Caco-2 (cell line): ENCODE data around the gene LMF2. TPM values are rescaled to one million over a fixed set of nuclear protein-coding genes. Genes with fewer than 3 reads are reported as not detected.

ENCODE experiments used
- BruUV-seq: library from RNA; stranded (reverse); fragments of 400-500 nt; replicated peaks from 2 replicates; lab custom pipeline; 2021; lab: Mats Ljungman, UMichigan
- CTCF ChIA-PET: fragments of 300-600 bp; sonication (Branson Sonifier 250); formaldehyde crosslinking; loops from one replicate; lab custom pipeline; 2022; ENCODE audit warnings: antibody characterized with exemption; lab: Charles Lee
- POLR2A ChIA-PET: fragments of 300-600 bp; sonication (Branson Sonifier 250); formaldehyde crosslinking; loops from one replicate; lab custom pipeline; 2022; ENCODE audit warnings: antibody characterized with exemption; lab: Charles Lee
- DNase-seq, 2 experiments: peaks; one replicate each; pipeline versions ENCODE4 v3.0.0 to v3.0.0-alpha.2; 2020 to 2022
- H3K27me3 ChIP-seq: replicated peaks from 2 replicates; pipeline ENCODE4 v1.6.0; 2011; ENCODE audit warnings: low read length; ENCODE audit not compliant: control insufficient read depth, insufficient read depth
- H3K36me3 ChIP-seq: 2 replicates; pipeline ENCODE4 v1.5.1; 2011; ENCODE audit warnings: low read length; ENCODE audit not compliant: control insufficient read depth, insufficient read depth
- H3K4me1 ChIP-seq: fragments of 250-450 bp; sonication (Bioruptor Pico); 2 replicates; pipeline ENCODE4 v1.5.1; 2020; ENCODE audit warnings: mild to moderate bottlenecking
- H3K4me3 ChIP-seq: 2 replicates; pipeline ENCODE4 v1.5.1; 2011; ENCODE audit warnings: low read depth, mild to moderate bottlenecking, control low read depth, low read length
- H3K9me3 ChIP-seq: fragments of 250-450 bp; sonication (Bioruptor Pico); 2 replicates; pipeline ENCODE4 v1.5.1; 2020; ENCODE audit warnings: mild to moderate bottlenecking, moderate library complexity
- H3K27ac Mint-ChIP-seq: one replicate; pipeline ENCODE4 v1.8.0; 2022; ENCODE audit warnings: mixed read lengths; ENCODE audit not compliant: unreplicated experiment
- H3K27me3 Mint-ChIP-seq: one replicate; pipeline ENCODE4 v1.8.0; 2022; ENCODE audit warnings: mixed read lengths; ENCODE audit not compliant: insufficient read depth, unreplicated experiment
- H3K36me3 Mint-ChIP-seq: one replicate; pipeline ENCODE4 v1.8.0; 2022; ENCODE audit warnings: mild to moderate bottlenecking, mixed read lengths; ENCODE audit not compliant: insufficient read depth, unreplicated experiment
- H3K4me1 Mint-ChIP-seq: one replicate; pipeline ENCODE4 v1.8.0; 2022; ENCODE audit warnings: low read depth, mixed read lengths; ENCODE audit not compliant: unreplicated experiment
- H3K4me3 Mint-ChIP-seq: one replicate; pipeline ENCODE4 v1.8.0; 2022; ENCODE audit warnings: mild to moderate bottlenecking, moderate library complexity, mixed read lengths; ENCODE audit not compliant: unreplicated experiment
- H3K9me3 Mint-ChIP-seq: one replicate; pipeline ENCODE4 v1.8.0; 2022; ENCODE audit warnings: mixed read lengths; ENCODE audit not compliant: unreplicated experiment
- intact Hi-C: fragments of 100-400 bp; cut with micrococcal nuclease; formaldehyde crosslinking; loops from one replicate; pipeline ENCODE4 v1.10.0; 2022; ENCODE audit not compliant: unreplicated experiment
- total RNA-seq: library from RNA; stranded (reverse); gene quantifications from 2 replicates; pipeline ENCODE4 v1.2.3, GENCODE V29; 2022
- TF ChIP-seq, protein P1 (sequence below), 2 experiments: fragments of 200-600 bp in 1 of 2; IDR thresholded peaks; 1 replicate in 1 of 2; 2 replicates in 1 of 2; pipeline versions ENCODE4 v1.5.1 to v1.8.0; 2011 to 2022; ENCODE audit warnings: antibody characterized with exemption in 1 of 2, control low read depth in 1 of 2, inconsistent platforms in 1 of 2, low read depth in 1 of 2, low read length in 1 of 2, mild to moderate bottlenecking in 1 of 2, moderate library complexity in 1 of 2; ENCODE audit not compliant: insufficient read depth in 1 of 2, severe bottlenecking in 1 of 2, unreplicated experiment in 1 of 2

LMF2 gene
- total RNA-seq, 1 experiment from 2014 or later = 68.8 TPM

DNA sequence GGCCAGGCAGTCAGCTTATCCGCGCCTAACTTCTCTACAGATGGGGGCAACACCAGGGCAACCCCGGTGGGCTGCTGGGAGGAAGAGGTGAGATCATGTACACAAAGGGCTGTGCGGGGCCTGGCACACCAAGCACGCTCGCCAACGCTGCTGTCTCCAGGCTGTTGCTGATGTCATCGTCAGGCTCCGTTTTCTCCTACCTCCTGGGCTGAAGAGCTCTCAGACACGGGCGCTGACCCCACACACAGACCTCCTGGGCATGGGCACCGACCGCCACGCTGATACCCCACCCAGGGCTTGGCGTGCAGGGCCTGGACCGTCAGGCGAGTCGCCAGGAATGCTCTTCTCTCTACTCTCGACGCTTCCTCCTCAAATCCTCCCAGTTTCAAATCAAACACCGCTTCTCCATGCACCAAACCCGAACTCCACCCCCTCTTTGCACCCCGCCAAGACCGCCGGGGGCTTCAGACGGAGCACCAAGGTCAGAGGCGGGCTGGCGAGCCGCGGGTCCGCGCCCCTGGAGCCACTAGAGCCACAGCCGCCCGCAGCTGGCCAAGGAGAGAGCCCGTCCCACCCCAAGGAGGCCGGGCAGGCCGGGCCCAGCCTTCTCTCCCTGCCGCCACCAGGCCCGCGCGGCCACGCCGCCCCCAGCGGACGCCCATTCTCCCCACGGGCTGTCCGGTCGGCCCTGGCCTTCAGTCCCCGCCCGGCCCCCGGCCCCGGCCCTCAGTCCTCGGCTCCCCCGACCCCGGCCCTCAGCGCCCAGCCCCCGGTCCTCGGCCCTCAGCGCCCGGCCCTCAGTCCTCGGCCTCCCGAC is 33.4 kb downstream of the LMF2 start:
- Mint-ChIP-seq H3K36me3 (no peaks in the 10 kb centered on the region), H3K9me3 (no peaks in the 10 kb centered on the region), H3K27ac (peak overlapping the region; percentile 34), H3K4me1 (peaks cover 24% of the 10 kb centered on the region), H3K27me3 (no peaks in the 10 kb centered on the region), H3K4me3 (peak overlapping the region; percentile 77)
- Histone ChIP-seq H3K27me3 (no peaks in the 10 kb centered on the region), H3K4me3 (peak overlapping the region; percentile 71), H3K36me3 (peaks cover 6% of the 10 kb centered on the region; the same call in 1 of the 2 replicates), H3K9me3 (no peaks in the 10 kb centered on the region), H3K4me1 (peaks cover 41% of the 10 kb centered on the region)
- ChIA-PET POLR2A (interaction anchor here (0.5 kb wide), 1 partner anchor 24 kb away, joined by 3 read pairs; no protein-coding TSS in a partner anchor), CTCF (interaction anchor here (0.6 kb wide), 1 partner anchor 52 kb away, joined by 3 read pairs; the partner anchor contains the start of gene SCO2)
- TF ChIP-seq, protein P1, sequence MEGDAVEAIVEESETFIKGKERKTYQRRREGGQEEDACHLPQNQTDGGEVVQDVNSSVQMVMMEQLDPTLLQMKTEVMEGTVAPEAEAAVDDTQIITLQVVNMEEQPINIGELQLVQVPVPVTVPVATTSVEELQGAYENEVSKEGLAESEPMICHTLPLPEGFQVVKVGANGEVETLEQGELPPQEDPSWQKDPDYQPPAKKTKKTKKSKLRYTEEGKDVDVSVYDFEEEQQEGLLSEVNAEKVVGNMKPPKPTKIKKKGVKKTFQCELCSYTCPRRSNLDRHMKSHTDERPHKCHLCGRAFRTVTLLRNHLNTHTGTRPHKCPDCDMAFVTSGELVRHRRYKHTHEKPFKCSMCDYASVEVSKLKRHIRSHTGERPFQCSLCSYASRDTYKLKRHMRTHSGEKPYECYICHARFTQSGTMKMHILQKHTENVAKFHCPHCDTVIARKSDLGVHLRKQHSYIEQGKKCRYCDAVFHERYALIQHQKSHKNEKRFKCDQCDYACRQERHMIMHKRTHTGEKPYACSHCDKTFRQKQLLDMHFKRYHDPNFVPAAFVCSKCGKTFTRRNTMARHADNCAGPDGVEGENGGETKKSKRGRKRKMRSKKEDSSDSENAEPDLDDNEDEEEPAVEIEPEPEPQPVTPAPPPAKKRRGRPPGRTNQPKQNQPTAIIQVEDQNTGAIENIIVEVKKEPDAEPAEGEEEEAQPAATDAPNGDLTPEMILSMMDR (IDR thresholded peaks at IDR 0.05; ENCODE audit: insufficient read depth in 1 of 2, low read depth in 1 of 2, low read length in 1 of 2, severe bottlenecking in 1 of 2, unreplicated experiment in 1 of 2) = no peak
- DNase-seq = peak in 1 of 2 experiments; percentile 42
- intact Hi-C loops = no loop called here
- no TSS peak for BruUV-seq

DNA sequence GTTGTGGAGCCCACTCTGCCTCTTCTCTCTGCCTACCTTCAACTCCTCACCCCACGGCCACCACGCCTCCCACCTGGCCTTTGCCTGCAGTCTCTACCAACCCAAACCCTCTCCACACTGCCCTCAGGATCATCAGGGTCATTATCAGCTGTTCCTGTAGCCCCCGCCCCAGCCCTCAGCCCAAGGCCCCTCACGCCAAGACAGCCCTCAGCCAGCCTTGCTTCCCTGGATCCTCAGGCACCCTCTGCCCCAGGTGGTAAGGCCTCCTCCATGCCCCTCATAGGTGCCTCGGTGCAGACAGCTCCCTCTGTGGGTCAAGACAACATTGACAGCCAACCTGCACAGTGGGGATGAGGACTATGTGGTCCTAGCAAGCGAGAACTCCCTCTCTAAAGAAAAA is 34.4 kb downstream of the LMF2 start:
- Histone ChIP-seq H3K9me3 (no peaks in the 10 kb centered on the region), H3K36me3 (peaks cover 6% of the 10 kb centered on the region; the same call in 1 of the 2 replicates), H3K4me3 (no peak overlapping the region), H3K27me3 (no peaks in the 10 kb centered on the region), H3K4me1 (peaks cover 41% of the 10 kb centered on the region)
- TF ChIP-seq, protein P1 (IDR thresholded peaks at IDR 0.05; ENCODE audit: insufficient read depth in 1 of 2, low read depth in 1 of 2, low read length in 1 of 2, severe bottlenecking in 1 of 2, unreplicated experiment in 1 of 2) = peak; percentile 15 to 28
- ChIA-PET POLR2A (no interaction called here), CTCF (interaction anchor here (0.6 to 1.2 kb wide), 2 partner anchors 35 to 52 kb away, joined by 3 read pairs; partner anchors contain the start of genes LMF2, NCAPH2 and SCO2)
- Mint-ChIP-seq H3K4me1 (peaks cover 24% of the 10 kb centered on the region), H3K27me3 (no peaks in the 10 kb centered on the region), H3K36me3 (no peaks in the 10 kb centered on the region), H3K9me3 (no peaks in the 10 kb centered on the region), H3K4me3 (peak overlapping the region; percentile 77), H3K27ac (peak overlapping the region; percentile 34)
- DNase-seq = no peak
- intact Hi-C loops = no loop called here
- no TSS peak for BruUV-seq

DNA sequence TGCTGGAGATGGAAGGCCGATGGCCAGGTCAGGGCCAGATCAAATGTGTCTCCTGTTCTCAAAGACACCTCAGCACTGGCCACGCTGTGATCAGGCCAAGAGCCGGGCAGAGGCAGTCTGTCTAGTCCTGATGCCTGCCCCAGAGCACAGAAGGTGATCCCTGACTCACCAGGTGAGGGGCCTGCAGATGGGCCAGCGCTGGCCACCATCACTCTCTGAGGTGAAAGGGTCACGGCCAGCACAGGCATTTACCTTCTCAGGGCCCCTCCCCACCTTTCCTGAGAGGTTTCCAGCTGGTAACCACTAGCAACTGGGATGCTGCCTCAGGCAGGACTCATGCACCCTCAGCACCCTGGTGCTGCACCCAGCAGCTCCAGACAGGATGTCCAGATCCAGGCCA is 35.5 kb downstream of the LMF2 start:
- H3K9me3 Mint-ChIP-seq = no peaks in the 10 kb centered on the region
- BruUV-seq = no TSS peak
- no peaks in the 10 kb centered on the region for H3K36me3 Mint-ChIP-seq
- Histone ChIP-seq H3K4me1 (peaks cover 41% of the 10 kb centered on the region), H3K27me3 (no peaks in the 10 kb centered on the region), H3K36me3 (peaks cover 8% of the 10 kb centered on the region), H3K4me3 (no peak overlapping the region), H3K9me3 (no peaks in the 10 kb centered on the region)
- intact Hi-C loops = no loop called here
- TF ChIP-seq, protein P1 (IDR thresholded peaks at IDR 0.05; ENCODE audit: insufficient read depth in 1 of 2, low read depth in 1 of 2, low read length in 1 of 2, severe bottlenecking in 1 of 2, unreplicated experiment in 1 of 2) = no peak
- no peaks in the 10 kb centered on the region for H3K27me3 Mint-ChIP-seq
- POLR2A ChIA-PET = no interaction called here
- CTCF ChIA-PET = interaction anchor here (0.8 kb wide), 1 partner anchor 26 kb away, joined by 3 read pairs; no protein-coding TSS in a partner anchor
- no peak overlapping the region for H3K4me3 Mint-ChIP-seq
- peak overlapping the region; percentile 22 for H3K27ac Mint-ChIP-seq
- H3K4me1 Mint-ChIP-seq = peaks cover 20% of the 10 kb centered on the region
- no peak for DNase-seq
